ENCODE measurements around the gene OPN5. TPM values are rescaled to one million over a fixed set of nuclear protein-coding genes. Genes with fewer than 3 reads are reported as not detected.

Gene OPN5
- total and polyA plus RNA-seq, 11 donors = 0.11 to 0.89 (median 0.45) TPM; not detected in 3

DNA sequence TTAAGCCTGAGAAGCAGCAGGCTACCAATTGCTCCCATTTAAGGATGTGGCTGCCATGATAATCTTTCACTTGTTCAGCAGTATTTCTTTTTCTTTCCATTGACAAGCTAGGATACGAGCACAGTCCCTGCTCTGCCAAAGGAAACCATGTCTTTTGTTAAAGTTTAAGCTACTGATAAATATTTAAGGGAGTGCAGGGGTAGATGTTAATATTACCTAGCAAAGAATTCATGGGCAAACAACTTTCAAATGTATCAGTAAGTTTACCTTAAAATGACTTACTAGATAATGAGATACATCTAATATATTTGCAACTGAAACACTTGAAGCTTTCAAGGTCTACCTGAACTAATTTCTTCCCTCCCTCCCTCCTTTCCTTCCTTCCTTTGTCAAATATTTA is 77.3 kb downstream of the OPN5 start:
- no peak for TF ChIP-seq POLR2A (IDR thresholded peaks at IDR 0.05)
- TF ChIP-seq, protein P1, sequence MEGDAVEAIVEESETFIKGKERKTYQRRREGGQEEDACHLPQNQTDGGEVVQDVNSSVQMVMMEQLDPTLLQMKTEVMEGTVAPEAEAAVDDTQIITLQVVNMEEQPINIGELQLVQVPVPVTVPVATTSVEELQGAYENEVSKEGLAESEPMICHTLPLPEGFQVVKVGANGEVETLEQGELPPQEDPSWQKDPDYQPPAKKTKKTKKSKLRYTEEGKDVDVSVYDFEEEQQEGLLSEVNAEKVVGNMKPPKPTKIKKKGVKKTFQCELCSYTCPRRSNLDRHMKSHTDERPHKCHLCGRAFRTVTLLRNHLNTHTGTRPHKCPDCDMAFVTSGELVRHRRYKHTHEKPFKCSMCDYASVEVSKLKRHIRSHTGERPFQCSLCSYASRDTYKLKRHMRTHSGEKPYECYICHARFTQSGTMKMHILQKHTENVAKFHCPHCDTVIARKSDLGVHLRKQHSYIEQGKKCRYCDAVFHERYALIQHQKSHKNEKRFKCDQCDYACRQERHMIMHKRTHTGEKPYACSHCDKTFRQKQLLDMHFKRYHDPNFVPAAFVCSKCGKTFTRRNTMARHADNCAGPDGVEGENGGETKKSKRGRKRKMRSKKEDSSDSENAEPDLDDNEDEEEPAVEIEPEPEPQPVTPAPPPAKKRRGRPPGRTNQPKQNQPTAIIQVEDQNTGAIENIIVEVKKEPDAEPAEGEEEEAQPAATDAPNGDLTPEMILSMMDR (IDR thresholded peaks at IDR 0.05) = no peak
- no peaks in the 10 kb centered on the region for H3K9me3 ChIP-seq
- no peak overlapping the region for H3K27ac ChIP-seq
- WGBS, 4 donors = 48 to 58% (median 56%) methylated on average over 1 of the region's 1 CpG
- H3K4me1 ChIP-seq = peaks cover 0 to 6% (median 0%) of the 10 kb centered on the region in 12 donors
- H3K36me3 ChIP-seq = no peaks in the 10 kb centered on the region
- no peak overlapping the region for H3K4me3 ChIP-seq
- H3K27me3 ChIP-seq = no peaks in the 10 kb centered on the region
- DNase-seq = no peak
- ATAC-seq = no peak
- intact Hi-C loops (cut with DNase I) = no loop called here

DNA sequence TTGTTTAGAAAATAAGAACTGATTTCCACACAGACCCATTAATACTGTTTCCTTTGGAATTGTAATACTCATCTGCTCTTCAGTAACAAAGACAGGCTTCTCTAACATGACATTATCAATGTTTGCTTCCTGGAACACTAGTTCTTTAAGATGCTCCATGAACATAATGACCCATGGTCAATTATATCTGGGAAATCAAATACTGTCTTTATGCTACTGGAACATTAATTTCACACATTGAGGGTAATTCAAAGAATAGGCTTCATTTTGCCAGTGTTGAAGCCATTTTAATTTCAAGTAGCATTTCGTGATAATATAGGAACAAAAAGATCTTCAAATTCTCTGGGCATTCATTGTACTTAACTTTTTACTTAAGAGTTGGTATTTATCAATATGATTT is 80.9 kb downstream of the OPN5 start:
- 74 to 93% (median 76%) methylated on average over 1 of the region's 1 CpG for WGBS, 4 donors
- intact Hi-C loops (cut with DNase I) = no loop called here
- ATAC-seq = no peak

DNA sequence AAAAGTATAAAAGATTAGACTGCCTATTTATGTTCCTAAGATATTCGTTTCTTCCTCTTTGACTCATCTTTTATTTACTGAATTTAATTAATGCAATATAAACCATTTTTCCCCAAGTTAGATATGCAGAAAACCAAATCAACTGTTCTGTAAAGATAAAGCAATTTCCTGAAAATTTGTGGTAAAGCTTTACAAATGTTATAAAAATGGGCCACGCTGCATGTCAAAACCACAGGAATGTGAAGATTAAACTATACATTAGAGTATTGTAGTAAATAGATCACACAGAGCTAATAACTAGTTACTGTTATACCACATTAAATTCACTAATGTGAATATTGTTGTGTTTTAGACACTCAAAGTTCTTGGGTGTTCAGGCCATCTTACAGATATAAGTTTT is 83.4 kb downstream of the OPN5 start:
- ATAC-seq = no peak
- TF ChIP-seq, protein P1 (IDR thresholded peaks at IDR 0.05) = no peak
- no peak for TF ChIP-seq POLR2A (IDR thresholded peaks at IDR 0.05)
- H3K4me1 ChIP-seq = no peaks in the 10 kb centered on the region
- no peak for DNase-seq
- no peak overlapping the region for H3K4me3 ChIP-seq
- no peaks in the 10 kb centered on the region for H3K9me3 ChIP-seq
- intact Hi-C loops (cut with DNase I) = no loop called here
- no peak overlapping the region for H3K27ac ChIP-seq
- H3K36me3 ChIP-seq = no peaks in the 10 kb centered on the region
- WGBS, 4 donors = 65 to 86% (median 66%) methylated on average over 2 of the region's 2 CpGs
- no peaks in the 10 kb centered on the region for H3K27me3 ChIP-seq

More for the DNA sequence above, 80.9 kb downstream of the OPN5 start:
- Histone ChIP-seq H3K36me3 (no peaks in the 10 kb centered on the region), H3K4me3 (no peak overlapping the region), H3K27me3 (no peaks in the 10 kb centered on the region), H3K4me1 (no peaks in the 10 kb centered on the region), H3K27ac (no peak overlapping the region), H3K9me3 (no peaks in the 10 kb centered on the region)
- DNase-seq = no peak
- no peak for TF ChIP-seq POLR2A (IDR thresholded peaks at IDR 0.05)
- TF ChIP-seq, protein P1 (IDR thresholded peaks at IDR 0.05) = no peak

DNA sequence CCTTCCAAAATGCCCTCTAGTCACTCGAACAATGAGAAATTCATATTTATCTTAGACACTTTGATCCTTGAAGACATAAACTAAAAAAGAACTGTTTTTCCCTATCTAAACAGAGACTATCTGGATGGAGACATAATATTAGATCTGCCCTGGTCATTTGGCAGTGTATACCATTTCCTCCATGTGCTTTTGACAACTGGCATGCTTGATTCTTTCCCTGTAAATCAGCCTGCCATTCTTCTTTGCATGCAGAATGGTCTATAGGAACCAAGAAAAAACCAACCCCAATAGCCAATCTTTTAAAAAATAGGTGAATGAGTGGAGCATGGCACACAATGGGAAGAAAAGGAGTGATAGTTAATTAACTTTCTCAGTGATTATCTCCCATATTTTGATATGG is 93.8 kb downstream of the OPN5 start:
- intact Hi-C loops (cut with DNase I) = no loop called here
- TF ChIP-seq, protein P1 (IDR thresholded peaks at IDR 0.05) = no peak
- TF ChIP-seq POLR2A (IDR thresholded peaks at IDR 0.05) = no peak

More for the DNA sequence above, 93.8 kb downstream of the OPN5 start:
- no peaks in the 10 kb centered on the region for H3K4me1 ChIP-seq
- H3K27me3 ChIP-seq = no peaks in the 10 kb centered on the region
- ATAC-seq (no peak), DNase-seq (no peak)
- H3K27ac ChIP-seq = no peak overlapping the region
- WGBS, 4 donors = 85 to 96% (median 89%) methylated on average over 1 of the region's 1 CpG
- no peak overlapping the region for H3K4me3 ChIP-seq
- no peaks in the 10 kb centered on the region for H3K36me3 ChIP-seq
- no peaks in the 10 kb centered on the region for H3K9me3 ChIP-seq

Other genes with a start within 250 kb of the OPN5 start
- under 1 TPM in 4 of 9 donors, not detected in 5; 0.06 to 0.60 (median 0.29) TPM for gene ADGRF4, start 83.5 kb upstream of the OPN5 start, total RNA-seq
- gene ADGRF4, start 83.5 kb upstream of the OPN5 start, polyA plus RNA-seq = under 1 TPM in 1 of 2 donors, not detected in 1; 0.07 TPM

Data from heart left ventricle (tissue), 16 donors.